ENCODE measurements around the gene F8. TPM values are rescaled to one million over a fixed set of nuclear protein-coding genes. Genes with fewer than 3 reads are reported as not detected.

Gene F8
- total RNA-seq, 4 donors from 2014 or later = 1.2 to 7.4 (median 4.3) TPM

GRCh38 chrX:155056471-155056870 is 33.9 kb upstream of the F8 start:
- Histone ChIP-seq H3K4me1 (peaks cover 0 to 13% (median 0%) of the 10 kb centered on the region in 3 donors), H3K27me3 (no peaks in the 10 kb centered on the region), H3K9me3 (no peaks in the 10 kb centered on the region), H3K36me3 (peaks cover 0 to 54% (median 0%) of the 10 kb centered on the region in 3 donors), H3K4me3 (no peak overlapping the region), H3K27ac (peak overlapping the region in 1 of 4 donors; percentile 48)
- TF ChIP-seq CTCF (IDR thresholded peaks at IDR 0.05) (no peak), POLR2A (IDR thresholded peaks at IDR 0.05) (no peak)
- intact Hi-C loops (cut with DNase I) = no loop called here
- no peak for DNase-seq
- WGBS, 2 donors = 63 to 86% methylated on average over 1 of the region's 1 CpG

- WGBS, 2 donors = 73 to 91% methylated on average over 3 of the region's 3 CpGs
Measured at GRCh38 chrX:155055494-155055893, 33.0 kb upstream of the F8 start.

GRCh38 chrX:155054255-155054654 is 31.7 kb upstream of the F8 start:
- intact Hi-C loops (cut with DNase I) = no loop called here
- Histone ChIP-seq H3K4me3 (no peak overlapping the region), H3K36me3 (peaks cover 0 to 39% (median 0%) of the 10 kb centered on the region in 3 donors), H3K9me3 (no peaks in the 10 kb centered on the region), H3K27ac (no peak overlapping the region), H3K27me3 (no peaks in the 10 kb centered on the region), H3K4me1 (peaks cover 0 to 13% (median 0%) of the 10 kb centered on the region in 3 donors)
- TF ChIP-seq POLR2A (IDR thresholded peaks at IDR 0.05) (no peak), CTCF (IDR thresholded peaks at IDR 0.05) (no peak)
- DNase-seq = no peak
- WGBS, 2 donors = 82 to 95% methylated on average over 3 to 4 of the region's 4 CpGs

More at GRCh38 chrX:155055494-155055893, 33.0 kb upstream of the F8 start:
- Histone ChIP-seq H3K36me3 (peaks cover 0 to 49% (median 0%) of the 10 kb centered on the region in 3 donors), H3K4me1 (peaks cover 0 to 13% (median 0%) of the 10 kb centered on the region in 3 donors), H3K9me3 (no peaks in the 10 kb centered on the region), H3K27ac (no peak overlapping the region), H3K27me3 (no peaks in the 10 kb centered on the region), H3K4me3 (no peak overlapping the region)
- DNase-seq = no peak
- no peak for TF ChIP-seq POLR2A (IDR thresholded peaks at IDR 0.05)
- no peak for TF ChIP-seq CTCF (IDR thresholded peaks at IDR 0.05)
- intact Hi-C loops (cut with DNase I) = no loop called here

- Histone ChIP-seq H3K4me3 (no peak overlapping the region), H3K4me1 (peaks cover 0 to 13% (median 0%) of the 10 kb centered on the region in 3 donors), H3K36me3 (peaks cover 0 to 39% (median 0%) of the 10 kb centered on the region in 3 donors), H3K27ac (no peak overlapping the region), H3K9me3 (no peaks in the 10 kb centered on the region), H3K27me3 (no peaks in the 10 kb centered on the region)
- DNase-seq = no peak
- intact Hi-C loops (cut with DNase I) = no loop called here
- 57 to 72% methylated on average over 2 to 3 of the region's 3 CpGs for WGBS, 2 donors
- TF ChIP-seq POLR2A (IDR thresholded peaks at IDR 0.05) = no peak
Measured at GRCh38 chrX:155053656-155054055, 31.1 kb upstream of the F8 start.

GRCh38 chrX:155052738-155053498 is 30.4 kb upstream of the F8 start:
- intact Hi-C loops (cut with DNase I) = no loop called here
- 78 to 87% methylated on average over 3 to 5 of the region's 5 CpGs for WGBS, 2 donors
- TF ChIP-seq POLR2A (IDR thresholded peaks at IDR 0.05) (no peak), CTCF (IDR thresholded peaks at IDR 0.05) (no peak)
- Histone ChIP-seq H3K4me3 (no peak overlapping the region), H3K27ac (no peak overlapping the region), H3K36me3 (peaks cover 0 to 44% (median 0%) of the 10 kb centered on the region in 3 donors), H3K4me1 (peaks cover 0 to 13% (median 0%) of the 10 kb centered on the region in 3 donors), H3K27me3 (no peaks in the 10 kb centered on the region), H3K9me3 (no peaks in the 10 kb centered on the region)
- no peak for DNase-seq
